ENCODE measurements around the gene SLMAP.

SLMAP gene

GRCh38 chr3:57727106-57727505, 29.0 kb upstream of the SLMAP start:
- no peak for TF ChIP-seq SPI1 (IDR thresholded peaks at IDR 0.05; ENCODE audit: low read depth, low read length)
- TF ChIP-seq POU2F2 (IDR thresholded peaks at IDR 0.05; ENCODE audit: low read depth, low read length), result no peak
- no peak for TF ChIP-seq POLR2AphosphoS5 (IDR thresholded peaks at IDR 0.05; ENCODE audit: low read depth, low read length)
- TF ChIP-seq TAF1 (IDR thresholded peaks at IDR 0.05; ENCODE audit: low read depth, low read length), result no peak
- no peak for TF ChIP-seq PAX5 (IDR thresholded peaks at IDR 0.05; ENCODE audit: insufficient read depth, low read length, severe bottlenecking)
- TF ChIP-seq POLR2A (IDR thresholded peaks at IDR 0.05; ENCODE audit: low read depth, low read length), result no peak
- DNase-seq (ENCODE audit: insufficient read length, low spot score), result no peak
- no peak for FAIRE-seq

- TF ChIP-seq POU2F2 (IDR thresholded peaks at IDR 0.05; ENCODE audit: low read depth, low read length), result no peak
- no peak for TF ChIP-seq POLR2AphosphoS5 (IDR thresholded peaks at IDR 0.05; ENCODE audit: low read depth, low read length)
- TF ChIP-seq PAX5 (IDR thresholded peaks at IDR 0.05; ENCODE audit: insufficient read depth, low read length, severe bottlenecking), result no peak
- TF ChIP-seq TAF1 (IDR thresholded peaks at IDR 0.05; ENCODE audit: low read depth, low read length), result no peak
- TF ChIP-seq SPI1 (IDR thresholded peaks at IDR 0.05; ENCODE audit: low read depth, low read length), result no peak
- TF ChIP-seq POLR2A (IDR thresholded peaks at IDR 0.05; ENCODE audit: low read depth, low read length), result no peak
- FAIRE-seq, result no peak
- no peak for DNase-seq (ENCODE audit: insufficient read length, low spot score)
These were observed 26.6 kb upstream of the SLMAP start for GRCh38 chr3:57729334-57730045.

- TF ChIP-seq PAX5 (IDR thresholded peaks at IDR 0.05; ENCODE audit: insufficient read depth, low read length, severe bottlenecking) (no peak), POU2F2 (IDR thresholded peaks at IDR 0.05; ENCODE audit: low read depth, low read length) (no peak), SPI1 (IDR thresholded peaks at IDR 0.05; ENCODE audit: low read depth, low read length) (no peak), POLR2A (IDR thresholded peaks at IDR 0.05; ENCODE audit: low read depth, low read length) (no peak), TAF1 (IDR thresholded peaks at IDR 0.05; ENCODE audit: low read depth, low read length) (no peak), POLR2AphosphoS5 (IDR thresholded peaks at IDR 0.05; ENCODE audit: low read depth, low read length) (no peak)
- no peak for DNase-seq (ENCODE audit: insufficient read length, low spot score)
- no peak for FAIRE-seq
These were observed 25.4 kb upstream of the SLMAP start for GRCh38 chr3:57730682-57731081.

- TF ChIP-seq POLR2AphosphoS5 (IDR thresholded peaks at IDR 0.05; ENCODE audit: low read depth, low read length), result no peak
- TF ChIP-seq POLR2A (IDR thresholded peaks at IDR 0.05; ENCODE audit: low read depth, low read length), result no peak
- TF ChIP-seq PAX5 (IDR thresholded peaks at IDR 0.05; ENCODE audit: insufficient read depth, low read length, severe bottlenecking), result no peak
- no peak for TF ChIP-seq SPI1 (IDR thresholded peaks at IDR 0.05; ENCODE audit: low read depth, low read length)
- TF ChIP-seq TAF1 (IDR thresholded peaks at IDR 0.05; ENCODE audit: low read depth, low read length), result no peak
- DNase-seq (ENCODE audit: insufficient read length, low spot score) (no peak), FAIRE-seq (no peak)
These were observed 24.8 kb upstream of the SLMAP start for GRCh38 chr3:57731311-57731710.

- TF ChIP-seq POLR2AphosphoS5 (IDR thresholded peaks at IDR 0.05; ENCODE audit: low read depth, low read length) (no peak), PAX5 (IDR thresholded peaks at IDR 0.05; ENCODE audit: insufficient read depth, low read length, severe bottlenecking) (no peak)
- no peak for FAIRE-seq
These were observed 22.3 kb upstream of the SLMAP start for GRCh38 chr3:57733790-57734189.

GRCh38 chr3:57735405-57735804, 20.7 kb upstream of the SLMAP start:
- FAIRE-seq (no peak), DNase-seq (ENCODE audit: insufficient read length, low spot score) (no peak)
- no peak for TF ChIP-seq PAX5 (IDR thresholded peaks at IDR 0.05; ENCODE audit: insufficient read depth, low read length, severe bottlenecking)
- TF ChIP-seq POLR2A (IDR thresholded peaks at IDR 0.05; ENCODE audit: low read depth, low read length), result no peak
- no peak for TF ChIP-seq POLR2AphosphoS5 (IDR thresholded peaks at IDR 0.05; ENCODE audit: low read depth, low read length)
- TF ChIP-seq POU2F2 (IDR thresholded peaks at IDR 0.05; ENCODE audit: low read depth, low read length), result no peak
- no peak for TF ChIP-seq SPI1 (IDR thresholded peaks at IDR 0.05; ENCODE audit: low read depth, low read length)
- no peak for TF ChIP-seq TAF1 (IDR thresholded peaks at IDR 0.05; ENCODE audit: low read depth, low read length)

More at GRCh38 chr3:57733790-57734189, 22.3 kb upstream of the SLMAP start:
- DNase-seq (ENCODE audit: insufficient read length, low spot score), result no peak

- TF ChIP-seq PAX5 (IDR thresholded peaks at IDR 0.05; ENCODE audit: insufficient read depth, low read length, severe bottlenecking) (no peak), POU2F2 (IDR thresholded peaks at IDR 0.05; ENCODE audit: low read depth, low read length) (no peak), TAF1 (IDR thresholded peaks at IDR 0.05; ENCODE audit: low read depth, low read length) (no peak), POLR2AphosphoS5 (IDR thresholded peaks at IDR 0.05; ENCODE audit: low read depth, low read length) (no peak), POLR2A (IDR thresholded peaks at IDR 0.05; ENCODE audit: low read depth, low read length) (no peak), SPI1 (IDR thresholded peaks at IDR 0.05; ENCODE audit: low read depth, low read length) (no peak)
- DNase-seq (ENCODE audit: insufficient read length, low spot score), result no peak
These were observed 18.3 kb upstream of the SLMAP start for GRCh38 chr3:57737840-57738239.

GRCh38 chr3:57738391-57738790, 17.7 kb upstream of the SLMAP start:
- no peak for DNase-seq (ENCODE audit: insufficient read length, low spot score)
- no peak for FAIRE-seq
- TF ChIP-seq POU2F2 (IDR thresholded peaks at IDR 0.05; ENCODE audit: low read depth, low read length) (no peak), POLR2A (IDR thresholded peaks at IDR 0.05; ENCODE audit: low read depth, low read length) (no peak), SPI1 (IDR thresholded peaks at IDR 0.05; ENCODE audit: low read depth, low read length) (no peak), POLR2AphosphoS5 (IDR thresholded peaks at IDR 0.05; ENCODE audit: low read depth, low read length) (no peak), PAX5 (IDR thresholded peaks at IDR 0.05; ENCODE audit: insufficient read depth, low read length, severe bottlenecking) (no peak), TAF1 (IDR thresholded peaks at IDR 0.05; ENCODE audit: low read depth, low read length) (no peak)

More at GRCh38 chr3:57737840-57738239, 18.3 kb upstream of the SLMAP start:
- FAIRE-seq, result no peak

- FAIRE-seq (no peak), DNase-seq (ENCODE audit: insufficient read length, low spot score) (no peak)
- TF ChIP-seq POLR2AphosphoS5 (IDR thresholded peaks at IDR 0.05; ENCODE audit: low read depth, low read length) (no peak), POLR2A (IDR thresholded peaks at IDR 0.05; ENCODE audit: low read depth, low read length) (no peak), TAF1 (IDR thresholded peaks at IDR 0.05; ENCODE audit: low read depth, low read length) (no peak), PAX5 (IDR thresholded peaks at IDR 0.05; ENCODE audit: insufficient read depth, low read length, severe bottlenecking) (no peak), SPI1 (IDR thresholded peaks at IDR 0.05; ENCODE audit: low read depth, low read length) (no peak), POU2F2 (IDR thresholded peaks at IDR 0.05; ENCODE audit: low read depth, low read length) (no peak)
These were observed 16.1 kb upstream of the SLMAP start for GRCh38 chr3:57740027-57740426.

GRCh38 chr3:57743496-57743895, 12.6 kb upstream of the SLMAP start:
- no peak for DNase-seq (ENCODE audit: insufficient read length, low spot score)
- TF ChIP-seq POLR2A (IDR thresholded peaks at IDR 0.05; ENCODE audit: low read depth, low read length) (no peak), TAF1 (IDR thresholded peaks at IDR 0.05; ENCODE audit: low read depth, low read length) (no peak), POLR2AphosphoS5 (IDR thresholded peaks at IDR 0.05; ENCODE audit: low read depth, low read length) (no peak), SPI1 (IDR thresholded peaks at IDR 0.05; ENCODE audit: low read depth, low read length) (no peak)
- no peak for FAIRE-seq
